ENCODE data around the gene ZNF436. TPM values are rescaled to one million over a fixed set of nuclear protein-coding genes. Genes with fewer than 3 reads are reported as not detected.

ZNF436 gene
- total and polyA plus RNA-seq, 2 donors (not counting 1 experiment from before 2014, with no cell fraction given), result 1.9 to 10.1 TPM

DNA sequence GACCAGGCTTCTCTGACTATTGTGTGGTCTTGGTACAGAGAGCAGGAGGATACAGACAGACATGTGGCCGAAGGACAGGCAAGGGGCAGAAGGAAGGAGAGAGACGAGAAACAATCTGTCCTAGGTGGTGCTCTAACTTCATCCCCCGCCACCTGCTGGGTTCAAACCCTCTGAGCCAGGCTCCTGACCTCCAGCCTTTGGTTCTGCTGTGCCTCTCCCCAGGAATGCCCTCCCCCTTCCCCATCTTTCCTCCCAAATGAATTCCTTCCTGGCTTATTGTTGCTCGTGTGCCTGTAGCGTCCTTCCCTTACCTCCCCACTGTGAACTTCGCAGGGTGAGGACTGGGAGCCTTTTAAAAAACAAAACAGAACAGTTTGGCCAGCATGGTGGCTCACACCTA is 49.5 kb upstream of the ZNF436 start:
- H3K9ac ChIP-seq (ENCODE audit: low read length), result no peak overlapping the region
- 85% methylated on average over 3 of the region's 6 CpGs for WGBS (ENCODE audit: insufficient coverage)
- POLR2A ChIA-PET, result no interaction called here

DNA sequence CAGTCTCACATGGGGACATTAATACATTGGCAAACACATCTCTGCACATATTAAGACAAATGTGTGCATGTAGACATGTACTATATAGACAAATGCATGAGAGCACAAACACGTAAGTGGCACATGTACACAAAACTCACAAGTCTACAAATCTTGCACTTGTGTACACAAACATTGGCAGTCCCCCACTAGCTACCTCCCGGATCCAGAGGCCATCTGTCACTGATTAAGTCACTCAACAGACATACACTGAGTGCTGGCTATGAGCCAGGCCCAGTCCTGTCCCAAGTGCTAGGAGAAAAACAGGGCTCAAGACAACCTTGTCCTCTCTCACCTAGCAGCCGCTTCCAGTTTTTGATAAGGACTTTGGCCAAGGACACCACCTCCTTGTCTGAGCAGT is 47.9 kb upstream of the ZNF436 start:
- 100% methylated on average over 2 of the region's 3 CpGs for WGBS (ENCODE audit: insufficient coverage)
- peaks cover 5% of the 10 kb centered on the region for H3K4me1 Mint-ChIP-seq
- H2AFZ ChIP-seq (ENCODE audit: insufficient read depth, low read depth, low read length, poor library complexity, severe bottlenecking), result no peak overlapping the region

More for the DNA sequence above, 49.5 kb upstream of the ZNF436 start:
- CTCF ChIA-PET, result no interaction called here
- H3K4me1 ChIP-seq (ENCODE audit: control insufficient read depth in 2 of 2, insufficient read depth in 2 of 2, low read length in 2 of 2), result peaks cover 11 to 17% of the 10 kb centered on the region in 2 donors
- H4K20me1 ChIP-seq (ENCODE audit: control insufficient read depth, insufficient read depth, low read length, poor library complexity, severe bottlenecking), result no peaks in the 10 kb centered on the region
- no peaks in the 10 kb centered on the region for H3K9me3 Mint-ChIP-seq (ENCODE audit: insufficient read depth)
- no peak for DNase-seq
- no peaks in the 10 kb centered on the region for H3K79me2 ChIP-seq (ENCODE audit: control insufficient read depth, insufficient read depth, low read length)
- H3K27ac ChIP-seq (ENCODE audit: low read length in 2 of 2), result no peak overlapping the region
- no peak overlapping the region for H3K27ac Mint-ChIP-seq
- H2AFZ ChIP-seq (ENCODE audit: insufficient read depth, low read depth, low read length, poor library complexity, severe bottlenecking), result no peak overlapping the region
- TF ChIP-seq, protein P1, sequence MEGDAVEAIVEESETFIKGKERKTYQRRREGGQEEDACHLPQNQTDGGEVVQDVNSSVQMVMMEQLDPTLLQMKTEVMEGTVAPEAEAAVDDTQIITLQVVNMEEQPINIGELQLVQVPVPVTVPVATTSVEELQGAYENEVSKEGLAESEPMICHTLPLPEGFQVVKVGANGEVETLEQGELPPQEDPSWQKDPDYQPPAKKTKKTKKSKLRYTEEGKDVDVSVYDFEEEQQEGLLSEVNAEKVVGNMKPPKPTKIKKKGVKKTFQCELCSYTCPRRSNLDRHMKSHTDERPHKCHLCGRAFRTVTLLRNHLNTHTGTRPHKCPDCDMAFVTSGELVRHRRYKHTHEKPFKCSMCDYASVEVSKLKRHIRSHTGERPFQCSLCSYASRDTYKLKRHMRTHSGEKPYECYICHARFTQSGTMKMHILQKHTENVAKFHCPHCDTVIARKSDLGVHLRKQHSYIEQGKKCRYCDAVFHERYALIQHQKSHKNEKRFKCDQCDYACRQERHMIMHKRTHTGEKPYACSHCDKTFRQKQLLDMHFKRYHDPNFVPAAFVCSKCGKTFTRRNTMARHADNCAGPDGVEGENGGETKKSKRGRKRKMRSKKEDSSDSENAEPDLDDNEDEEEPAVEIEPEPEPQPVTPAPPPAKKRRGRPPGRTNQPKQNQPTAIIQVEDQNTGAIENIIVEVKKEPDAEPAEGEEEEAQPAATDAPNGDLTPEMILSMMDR (IDR thresholded peaks at IDR 0.05), result no peak
- TF ChIP-seq EZH2 (IDR thresholded peaks at IDR 0.05; ENCODE audit: borderline replicate concordance, insufficient read depth, low read depth, low read length, poor library complexity, severe bottlenecking), result no peak
- H3K4me3 Mint-ChIP-seq, result no peak overlapping the region
- no peak for ATAC-seq (ENCODE audit: low read depth)
- H3K4me2 ChIP-seq (replicated peaks; ENCODE audit: low read depth, low read length, poor library complexity, severe bottlenecking), result no peak overlapping the region
- H3K9me3 ChIP-seq (ENCODE audit: control extremely low read depth in 1 of 3, control insufficient read depth in 2 of 3, insufficient read depth in 1 of 3, low read length in 2 of 3), result no peaks in the 10 kb centered on the region
- peaks cover 17% of the 10 kb centered on the region for H3K4me1 Mint-ChIP-seq
- intact Hi-C loops (cut with micrococcal nuclease), result no loop called here
- no peak overlapping the region for H3K4me3 ChIP-seq (ENCODE audit: control extremely low read depth in 1 of 5, extremely low read depth in 1 of 5, insufficient read depth in 1 of 5, low read depth in 2 of 5, low read length in 4 of 5)
- peaks cover 29% of the 10 kb centered on the region for H3K27me3 Mint-ChIP-seq
- no peaks in the 10 kb centered on the region for H3K36me3 ChIP-seq (replicated peaks in 1 of 2; ENCODE audit: control extremely low read depth in 1 of 2, control insufficient read depth in 1 of 2, extremely low read depth in 1 of 2, insufficient read depth in 2 of 2, low read length in 1 of 2)
- peaks cover 0 to 25% (median 11%) of the 10 kb centered on the region in 4 experiments for H3K27me3 ChIP-seq (replicated peaks in 1 of 4; ENCODE audit: control extremely low read depth in 1 of 4, control insufficient read depth in 3 of 4, insufficient read depth in 4 of 4, low read length in 3 of 4)

More for the DNA sequence above, 47.9 kb upstream of the ZNF436 start:
- intact Hi-C loops (cut with micrococcal nuclease), result no loop called here
- ChIA-PET CTCF (no interaction called here), POLR2A (no interaction called here)
- TF ChIP-seq, protein P1 (IDR thresholded peaks at IDR 0.05), result no peak
- no peak for TF ChIP-seq EZH2 (IDR thresholded peaks at IDR 0.05; ENCODE audit: borderline replicate concordance, insufficient read depth, low read depth, low read length, poor library complexity, severe bottlenecking)
- H3K27me3 ChIP-seq (replicated peaks in 1 of 4; ENCODE audit: control extremely low read depth in 1 of 4, control insufficient read depth in 3 of 4, insufficient read depth in 4 of 4, low read length in 3 of 4), result peaks cover 0 to 11% (median 4%) of the 10 kb centered on the region in 4 experiments
- no peaks in the 10 kb centered on the region for H4K20me1 ChIP-seq (ENCODE audit: control insufficient read depth, insufficient read depth, low read length, poor library complexity, severe bottlenecking)
- ATAC-seq (ENCODE audit: low read depth), result no peak
- no peak for DNase-seq
- H3K9me3 Mint-ChIP-seq (ENCODE audit: insufficient read depth), result no peaks in the 10 kb centered on the region
- H3K9ac ChIP-seq (ENCODE audit: low read length), result no peak overlapping the region
- H3K27me3 Mint-ChIP-seq, result peaks cover 19% of the 10 kb centered on the region
- no peak overlapping the region for H3K4me3 Mint-ChIP-seq
- H3K27ac ChIP-seq (ENCODE audit: low read length in 2 of 2), result no peak overlapping the region
- no peak overlapping the region for H3K4me3 ChIP-seq (ENCODE audit: control extremely low read depth in 1 of 5, extremely low read depth in 1 of 5, insufficient read depth in 1 of 5, low read depth in 2 of 5, low read length in 4 of 5)
- no peak overlapping the region for H3K27ac Mint-ChIP-seq
- no peaks in the 10 kb centered on the region for H3K36me3 ChIP-seq (replicated peaks in 1 of 2; ENCODE audit: control extremely low read depth in 1 of 2, control insufficient read depth in 1 of 2, extremely low read depth in 1 of 2, insufficient read depth in 2 of 2, low read length in 1 of 2)
- no peak overlapping the region for H3K4me2 ChIP-seq (replicated peaks; ENCODE audit: low read depth, low read length, poor library complexity, severe bottlenecking)
- no peaks in the 10 kb centered on the region for H3K9me3 ChIP-seq (ENCODE audit: control extremely low read depth in 1 of 3, control insufficient read depth in 2 of 3, insufficient read depth in 1 of 3, low read length in 2 of 3)
- H3K4me1 ChIP-seq (ENCODE audit: control insufficient read depth in 2 of 2, insufficient read depth in 2 of 2, low read length in 2 of 2), result peaks cover 3 to 5% of the 10 kb centered on the region in 2 donors
- no peaks in the 10 kb centered on the region for H3K79me2 ChIP-seq (ENCODE audit: control insufficient read depth, insufficient read depth, low read length)
